ENCODE results near the gene TKFC.

- TF ChIP-seq CTCF (IDR thresholded peaks at IDR 0.05; ENCODE audit: low read depth, low read length) (no peak), EZH2phosphoT487 (IDR thresholded peaks at IDR 0.05; ENCODE audit: low read depth) (no peak)
These were observed 34.3 kb upstream of the TKFC start for GRCh38 chr11:61298663-61299244.
